Measurements from ENCODE around the gene BCCIP. TPM values are rescaled to one million over a fixed set of nuclear protein-coding genes. Genes with fewer than 3 reads are reported as not detected.

The BCCIP gene
- total and polyA plus RNA-seq, 4 donors: 30.5 to 55.0 (median 38.4) TPM

- no peak overlapping the region for H3K27ac ChIP-seq (ENCODE audit: low read depth in 1 of 2, low read length in 2 of 2)
- intact Hi-C loops (cut with DNase I): no loop called here
- H3K9me3 ChIP-seq (ENCODE audit: control insufficient read depth, low read length): no peaks in the 10 kb centered on the region
- H3K27me3 ChIP-seq (ENCODE audit: control insufficient read depth in 1 of 2, insufficient read depth in 2 of 2, low read length in 1 of 2): no peaks in the 10 kb centered on the region
- no peak overlapping the region for H3K4me3 ChIP-seq (ENCODE audit: low read length in 2 of 2)
- peaks cover 0 to 4% of the 10 kb centered on the region in 2 donors for H3K36me3 ChIP-seq (ENCODE audit: control insufficient read depth in 1 of 2, insufficient read depth in 2 of 2, low read length in 1 of 2)
- no peaks in the 10 kb centered on the region for H3K4me1 ChIP-seq (ENCODE audit: control insufficient read depth in 1 of 2, insufficient read depth in 2 of 2, low read length in 2 of 2)
- no peak for ATAC-seq (ENCODE audit: low FRiP score)
- DNase-seq: no peak
- WGBS, 2 donors: 88 to 90% methylated on average over 4 of the region's 4 CpGs
These were observed 35.9 kb downstream of the BCCIP start for GRCh38 chr10:125859128-125859817.

- intact Hi-C loops (cut with DNase I): no loop called here
- no peak for ATAC-seq (ENCODE audit: low FRiP score)
These were observed 41.8 kb downstream of the BCCIP start for GRCh38 chr10:125865120-125865519.

GRCh38 chr10:125866421-125867029 is 43.2 kb downstream of the BCCIP start:
- intact Hi-C loops (cut with DNase I): no loop called here
- no peak for ATAC-seq (ENCODE audit: low FRiP score)
- Histone ChIP-seq H3K4me3 (ENCODE audit: low read length in 2 of 2) (no peak overlapping the region), H3K27ac (ENCODE audit: low read depth in 1 of 2, low read length in 2 of 2) (no peak overlapping the region), H3K27me3 (ENCODE audit: control insufficient read depth in 1 of 2, insufficient read depth in 2 of 2, low read length in 1 of 2) (no peaks in the 10 kb centered on the region), H3K4me1 (ENCODE audit: control insufficient read depth in 1 of 2, insufficient read depth in 2 of 2, low read length in 2 of 2) (no peaks in the 10 kb centered on the region), H3K9me3 (ENCODE audit: control insufficient read depth, low read length) (no peaks in the 10 kb centered on the region), H3K36me3 (ENCODE audit: control insufficient read depth in 1 of 2, insufficient read depth in 2 of 2, low read length in 1 of 2) (peaks cover 5 to 7% of the 10 kb centered on the region in 2 donors)
- 94 to 95% methylated on average over 7 of the region's 7 CpGs for WGBS, 2 donors
- no peak for DNase-seq

More at GRCh38 chr10:125865120-125865519, 41.8 kb downstream of the BCCIP start:
- H3K9me3 ChIP-seq (ENCODE audit: control insufficient read depth, low read length): no peaks in the 10 kb centered on the region
- WGBS, 2 donors: 73 to 77% methylated on average over 3 of the region's 3 CpGs
- no peak overlapping the region for H3K27ac ChIP-seq (ENCODE audit: low read depth in 1 of 2, low read length in 2 of 2)
- no peak for DNase-seq
- peaks cover 5 to 7% of the 10 kb centered on the region in 2 donors for H3K36me3 ChIP-seq (ENCODE audit: control insufficient read depth in 1 of 2, insufficient read depth in 2 of 2, low read length in 1 of 2)
- no peak overlapping the region for H3K4me3 ChIP-seq (ENCODE audit: low read length in 2 of 2)
- no peaks in the 10 kb centered on the region for H3K4me1 ChIP-seq (ENCODE audit: control insufficient read depth in 1 of 2, insufficient read depth in 2 of 2, low read length in 2 of 2)
- no peaks in the 10 kb centered on the region for H3K27me3 ChIP-seq (ENCODE audit: control insufficient read depth in 1 of 2, insufficient read depth in 2 of 2, low read length in 1 of 2)

GRCh38 chr10:125868372-125868975 is 45.1 kb downstream of the BCCIP start:
- intact Hi-C loops (cut with DNase I): no loop called here
- H3K9me3 ChIP-seq (ENCODE audit: control insufficient read depth, low read length): no peaks in the 10 kb centered on the region
- ATAC-seq (ENCODE audit: low FRiP score): no peak
- no peaks in the 10 kb centered on the region for H3K4me1 ChIP-seq (ENCODE audit: control insufficient read depth in 1 of 2, insufficient read depth in 2 of 2, low read length in 2 of 2)
- H3K4me3 ChIP-seq (ENCODE audit: low read length in 2 of 2): no peak overlapping the region
- DNase-seq: no peak
- 47 to 52% methylated on average over 7 of the region's 7 CpGs for WGBS, 2 donors
- H3K27ac ChIP-seq (ENCODE audit: low read depth in 1 of 2, low read length in 2 of 2): no peak overlapping the region
- no peaks in the 10 kb centered on the region for H3K27me3 ChIP-seq (ENCODE audit: control insufficient read depth in 1 of 2, insufficient read depth in 2 of 2, low read length in 1 of 2)
- H3K36me3 ChIP-seq (ENCODE audit: control insufficient read depth in 1 of 2, insufficient read depth in 2 of 2, low read length in 1 of 2): peaks cover 5 to 7% of the 10 kb centered on the region in 2 donors

GRCh38 chr10:125871338-125871737 is 48.0 kb downstream of the BCCIP start:
- intact Hi-C loops (cut with DNase I): no loop called here
- no peak for DNase-seq
- H3K27me3 ChIP-seq (ENCODE audit: control insufficient read depth in 1 of 2, insufficient read depth in 2 of 2, low read length in 1 of 2): no peaks in the 10 kb centered on the region
- H3K4me1 ChIP-seq (ENCODE audit: control insufficient read depth in 1 of 2, insufficient read depth in 2 of 2, low read length in 2 of 2): no peaks in the 10 kb centered on the region
- no peak overlapping the region for H3K27ac ChIP-seq (ENCODE audit: low read depth in 1 of 2, low read length in 2 of 2)
- peaks cover 4% of the 10 kb centered on the region in 2 donors for H3K36me3 ChIP-seq (ENCODE audit: control insufficient read depth in 1 of 2, insufficient read depth in 2 of 2, low read length in 1 of 2)
- whole genome bisulfite sequencing, 2 donors: 92 to 93% methylated on average over 4 of the region's 4 CpGs
- H3K4me3 ChIP-seq (ENCODE audit: low read length in 2 of 2): no peak overlapping the region
- H3K9me3 ChIP-seq (ENCODE audit: control insufficient read depth, low read length): peaks cover under 1% of the 10 kb centered on the region
- ATAC-seq (ENCODE audit: low FRiP score): no peak

GRCh38 chr10:125878957-125879835 is 55.9 kb downstream of the BCCIP start:
- H3K4me3 ChIP-seq (ENCODE audit: low read length in 2 of 2): no peak overlapping the region
- intact Hi-C loops (cut with DNase I): no loop called here
- WGBS, 2 donors: 74 to 77% methylated on average over 10 to 11 of the region's 11 CpGs
- H3K9me3 ChIP-seq (ENCODE audit: control insufficient read depth, low read length): peaks cover 1% of the 10 kb centered on the region
- H3K36me3 ChIP-seq (ENCODE audit: control insufficient read depth in 1 of 2, insufficient read depth in 2 of 2, low read length in 1 of 2): peaks cover 0 to 2% of the 10 kb centered on the region in 2 donors
- no peak overlapping the region for H3K27ac ChIP-seq (ENCODE audit: low read depth in 1 of 2, low read length in 2 of 2)
- ATAC-seq (ENCODE audit: low FRiP score): no peak
- H3K4me1 ChIP-seq (ENCODE audit: control insufficient read depth in 1 of 2, insufficient read depth in 2 of 2, low read length in 2 of 2): no peaks in the 10 kb centered on the region
- no peaks in the 10 kb centered on the region for H3K27me3 ChIP-seq (ENCODE audit: control insufficient read depth in 1 of 2, insufficient read depth in 2 of 2, low read length in 1 of 2)
- no peak for DNase-seq

- Histone ChIP-seq H3K27ac (ENCODE audit: low read depth in 1 of 2, low read length in 2 of 2) (no peak overlapping the region), H3K4me1 (ENCODE audit: control insufficient read depth in 1 of 2, insufficient read depth in 2 of 2, low read length in 2 of 2) (no peaks in the 10 kb centered on the region), H3K9me3 (ENCODE audit: control insufficient read depth, low read length) (peaks cover 1% of the 10 kb centered on the region), H3K36me3 (ENCODE audit: control insufficient read depth in 1 of 2, insufficient read depth in 2 of 2, low read length in 1 of 2) (peaks cover 0 to 2% of the 10 kb centered on the region in 2 donors), H3K27me3 (ENCODE audit: control insufficient read depth in 1 of 2, insufficient read depth in 2 of 2, low read length in 1 of 2) (no peaks in the 10 kb centered on the region), H3K4me3 (ENCODE audit: low read length in 2 of 2) (no peak overlapping the region)
- ATAC-seq (ENCODE audit: low FRiP score) (no peak), DNase-seq (no peak)
- intact Hi-C loops (cut with DNase I): no loop called here
- WGBS, 2 donors: 73 to 78% methylated on average over 6 of the region's 6 CpGs
These were observed 57.4 kb downstream of the BCCIP start for GRCh38 chr10:125880719-125881118.

GRCh38 chr10:125881192-125881591 is 57.8 kb downstream of the BCCIP start, which contains the start of gene DHX32:
Gene DHX32 (minus strand): TSS chr10:125881292. CDS start chr10:125880824, 468 bp downstream.
- Histone ChIP-seq H3K36me3 (ENCODE audit: control insufficient read depth in 1 of 2, insufficient read depth in 2 of 2, low read length in 1 of 2) (peaks cover 0 to 2% of the 10 kb centered on the region in 2 donors), H3K9me3 (ENCODE audit: control insufficient read depth, low read length) (peaks cover 1% of the 10 kb centered on the region), H3K4me1 (ENCODE audit: control insufficient read depth in 1 of 2, insufficient read depth in 2 of 2, low read length in 2 of 2) (no peaks in the 10 kb centered on the region), H3K27ac (ENCODE audit: low read depth in 1 of 2, low read length in 2 of 2) (no peak within 1 kb of the TSS), H3K27me3 (ENCODE audit: control insufficient read depth in 1 of 2, insufficient read depth in 2 of 2, low read length in 1 of 2) (no peaks in the 10 kb centered on the region), H3K4me3 (ENCODE audit: low read length in 2 of 2) (no peak within 1 kb of the TSS)
- no peak for DNase-seq
- 71 to 82% methylated on average over 4 of the region's 4 CpGs for WGBS, 2 donors
- intact Hi-C loops (cut with DNase I): no loop called here
- ATAC-seq (ENCODE audit: low FRiP score): no peak

Data from aorta (tissue), 5 donors.